Prostate gland (tissue), 2 donors: ENCODE measurements around the gene RAB36.

Experiments used
- CTCF ChIP-seq, 4 experiments: fragments of 200-600 bp in 2 of 4; fragments of 450-650 bp in 2 of 4; sonication (generic) in 2 of 4; IDR thresholded peaks; 1 replicate in 3 of 4; 2 replicates in 1 of 4; pipeline ENCODE4 v1.5.1; 2016 to 2019; ENCODE audit warnings: antibody characterized with exemption in 4 of 4, mild to moderate bottlenecking in 2 of 4, moderate library complexity in 2 of 4
- POLR2A ChIP-seq: fragments of 450-650 bp; IDR thresholded peaks from one replicate; pipeline ENCODE4 v1.6.1; 2016; ENCODE audit warnings: antibody characterized with exemption, mild to moderate bottlenecking
- POLR2AphosphoS5 ChIP-seq: sonication (generic); formaldehyde crosslinking; IDR thresholded peaks from one replicate; pipeline ENCODE4 v1.6.1; 2017; ENCODE audit warnings: antibody characterized with exemption

- TF ChIP-seq POLR2A: no peak
- no peak for TF ChIP-seq CTCF (IDR thresholded peaks at IDR 0.05)
- TF ChIP-seq POLR2AphosphoS5: no peak
Measured at GRCh38 chr22:23181721-23182308, 36.5 kb downstream of the RAB36 start.
